K562 (cell line): ENCODE measurements around the gene MRPL2. TPM values are rescaled to one million over a fixed set of nuclear protein-coding genes. Genes with fewer than 3 reads are reported as not detected.

ENCODE experiments used
- ATAC-seq: fragments of 200-7000 bp; cut with Tn5 transposase; 3 replicates; pipeline ENCODE4 v1.9.1; 2020; ENCODE audit warnings: moderate library complexity
- BruUV-seq: library from RNA; stranded (reverse); fragments of 400-500 nt; replicated peaks from 2 replicates; lab custom pipeline; 2021; lab: Mats Ljungman, UMichigan
- CTCF ChIA-PET: fragments of 300-600 bp; formaldehyde crosslinking; extraction: SDS; loops from one replicate; lab custom pipeline; 2021; ENCODE audit warnings: low intra/inter-chr PET ratio; lab: Yijun Ruan, JAX
- POLR2A ChIA-PET: fragments of 300-600, 350-650 bp; sonication (Branson Sonifier 250); formaldehyde crosslinking; extraction: SDS; loops from one replicate; lab custom pipeline; 2021; ENCODE audit warnings: antibody characterized with exemption, inconsistent platforms; lab: Yijun Ruan, JAX
- DNase-seq, 4 experiments: peaks; one replicate each; pipeline versions ENCODE4 v3.0.0 to v3.0.0-alpha.2; 2011 to 2018; ENCODE audit warnings: low spot score in 3 of 4, mixed read lengths in 3 of 4; ENCODE audit errors: extremely low read depth in 1 of 4
- FAIRE-seq: peaks from 2 replicates; lab custom pipeline; 2011; peaks lifted over from hg19 to GRCh38; lab: Jason Lieb, UNC
- H2AFZ ChIP-seq: 2 replicates; pipeline ENCODE4 v1.6.0; 2011; ENCODE audit warnings: low read depth, low read length, control low read depth, inconsistent platforms
- H3K27ac ChIP-seq: fragments of 200-600 bp; 3 replicates; pipeline ENCODE4 v1.8.0; 2011; ENCODE audit warnings: low read depth, mild to moderate bottlenecking, control low read depth, inconsistent platforms, low read length, moderate library complexity, mixed read lengths; ENCODE audit errors: extremely low read depth
- H3K27me3 ChIP-seq, 2 experiments: fragments of 300-600 bp in 1 of 2; 2 replicates in 1 of 2; 3 replicates in 1 of 2; pipeline versions ENCODE4 v1.6.0 to v1.8.0; 2011; ENCODE audit warnings: inconsistent platforms in 2 of 2, low read length in 2 of 2, mild to moderate bottlenecking in 1 of 2, mixed read lengths in 1 of 2, moderate library complexity in 1 of 2; ENCODE audit not compliant: control insufficient read depth in 2 of 2, insufficient read depth in 2 of 2
- H3K36me3 ChIP-seq: fragments of 300-600 bp; 3 replicates; pipeline ENCODE4 v1.8.0; 2011; ENCODE audit warnings: mild to moderate bottlenecking, low read length, inconsistent platforms; ENCODE audit not compliant: control insufficient read depth, insufficient read depth
- H3K4me1 ChIP-seq, 2 experiments: fragments of 200-600 bp in 1 of 2; replicated peaks in 1 of 2; 2 replicates in 1 of 2; 3 replicates in 1 of 2; pipeline versions ENCODE4 v1.5.1 to v1.8.0; 2011; ENCODE audit warnings: inconsistent platforms in 2 of 2, low read length in 2 of 2, mild to moderate bottlenecking in 1 of 2, mixed read lengths in 1 of 2, moderate library complexity in 1 of 2; ENCODE audit not compliant: control insufficient read depth in 2 of 2, insufficient read depth in 2 of 2
- H3K4me2 ChIP-seq: 2 replicates; pipeline ENCODE4 v1.6.1; 2011; ENCODE audit warnings: low read length, control low read depth, inconsistent platforms, mixed read lengths; ENCODE audit not compliant: insufficient read depth
- H3K4me3 ChIP-seq: fragments of 200-600 bp; sonication (generic), shearing (Covaris generic); 2 replicates; pipeline ENCODE4 v1.5.1; 2016; ENCODE audit warnings: control low read depth, inconsistent platforms
- H3K79me2 ChIP-seq: fragments of 200-600 bp; 3 replicates; pipeline ENCODE4 v1.8.0; 2011; ENCODE audit warnings: low read length, inconsistent platforms; ENCODE audit not compliant: control insufficient read depth, insufficient read depth
- H3K9ac ChIP-seq, 2 experiments: 2 replicates each; pipeline versions ENCODE4 v1.6.0 to v1.6.1; 2011; ENCODE audit warnings: low read depth in 2 of 2, low read length in 2 of 2, control low read depth in 1 of 2, inconsistent platforms in 1 of 2, mild to moderate bottlenecking in 1 of 2, mixed read lengths in 1 of 2; ENCODE audit not compliant: insufficient read depth in 1 of 2
- H3K9me1 ChIP-seq: one replicate; pipeline ENCODE4 v1.6.0; 2011; ENCODE audit warnings: inconsistent platforms, mild to moderate bottlenecking, low read length, moderate library complexity; ENCODE audit not compliant: control insufficient read depth, insufficient read depth
- H3K9me3 ChIP-seq: replicated peaks from 2 replicates; pipeline ENCODE4 v1.5.1; 2011; ENCODE audit warnings: low read depth, low read length, inconsistent platforms; ENCODE audit not compliant: control insufficient read depth, insufficient read depth
- H4K20me1 ChIP-seq: replicated peaks from 2 replicates; pipeline ENCODE4 v1.6.1; 2011; ENCODE audit warnings: low read length, inconsistent platforms, mixed read lengths; ENCODE audit not compliant: control insufficient read depth, insufficient read depth
- CC2D1A ChIP-seq: fragments of 450-650 bp; IDR thresholded peaks from 2 replicates; pipeline ENCODE4 v1.6.1; 2017; ENCODE audit warnings: mild to moderate bottlenecking
- CGGBP1 ChIP-seq: fragments of 250-450 bp; sonication (Bioruptor Pico); IDR thresholded peaks from 2 replicates; pipeline ENCODE4 v1.9.0; 2021; ENCODE audit warnings: mild to moderate bottlenecking
- ELF2 ChIP-seq: fragments of 250-450 bp; sonication (Bioruptor Pico); IDR thresholded peaks from 2 replicates; pipeline ENCODE4 v1.5.0; 2021; ENCODE audit warnings: mild to moderate bottlenecking
- GATAD2A ChIP-seq: fragments of 450-650 bp; IDR thresholded peaks from 2 replicates; pipeline ENCODE4 v1.6.1; 2017
- GATAD2B ChIP-seq: fragments of 450-650 bp; IDR thresholded peaks from 2 replicates; pipeline ENCODE4 v1.6.1; 2017; ENCODE audit warnings: mild to moderate bottlenecking, borderline replicate concordance
- GTF2F1 ChIP-seq: IDR thresholded peaks from 2 replicates; pipeline ENCODE4 v1.6.1; 2011; ENCODE audit warnings: low read depth, low read length, improper control_type of control experiment
- HINFP ChIP-seq: fragments of 450-650 bp; conservative IDR thresholded peaks from 2 replicates; pipeline ENCODE4 v1.6.1; 2016; ENCODE audit warnings: missing genetic modification characterization, low read depth, mild to moderate bottlenecking, control low read depth, missing compliant biosample characterization
- HMBOX1 ChIP-seq: sonication (generic); IDR thresholded peaks from 2 replicates; pipeline ENCODE4 v1.6.1; 2016
- KDM2B ChIP-seq: fragments of 250-450 bp; sonication (Bioruptor Pico); IDR thresholded peaks from 2 replicates; pipeline ENCODE4 v1.8.0; 2021; ENCODE audit warnings: mild to moderate bottlenecking, moderate library complexity
- KDM5B ChIP-seq: fragments of 200-600 bp; sonication (generic); IDR thresholded peaks from 2 replicates; pipeline ENCODE4 v1.6.1; 2012; ENCODE audit warnings: low read depth, mild to moderate bottlenecking, moderate library complexity, low read length, control low read depth, inconsistent platforms; ENCODE audit not compliant: insufficient replicate concordance
- L3MBTL2 ChIP-seq: fragments of 450-650 bp; IDR thresholded peaks from 2 replicates; pipeline ENCODE4 v1.6.1; 2016; ENCODE audit warnings: mild to moderate bottlenecking, moderate library complexity
- LEF1 ChIP-seq: fragments of 450-650 bp; IDR thresholded peaks from 2 replicates; pipeline ENCODE4 v1.6.1; 2016; ENCODE audit warnings: mild to moderate bottlenecking
- MBD2 ChIP-seq: sonication (generic); IDR thresholded peaks from 2 replicates; pipeline ENCODE4 v1.6.1; 2016; ENCODE audit warnings: low read depth, borderline replicate concordance
- NRF1 ChIP-seq, 2 experiments: fragments of 450-650 bp; IDR thresholded peaks in 1 of 2; conservative IDR thresholded peaks in 1 of 2; 2 replicates each; pipeline ENCODE4 v1.6.1; 2014; ENCODE audit warnings: mild to moderate bottlenecking in 2 of 2
- PATZ1 ChIP-seq: fragments of 250-450 bp; sonication (Bioruptor Pico); IDR thresholded peaks from 2 replicates; pipeline ENCODE4 v1.5.0; 2020; ENCODE audit warnings: mild to moderate bottlenecking, borderline replicate concordance
- TAL1 ChIP-seq: fragments of 450-650 bp; IDR thresholded peaks from 2 replicates; pipeline ENCODE4 v1.6.1; 2016; ENCODE audit warnings: mild to moderate bottlenecking
- ZNF431 ChIP-seq: sonication (generic); formaldehyde crosslinking; IDR thresholded peaks from 2 replicates; pipeline ENCODE4 v1.8.0; 2022; ENCODE audit warnings: mild to moderate bottlenecking, missing genetic modification reagents
- WGBS: fragments of 100-300 bp; shearing (Covaris generic); methylation state at CpG from one replicate; pipeline ENCODE4 v1.1.6; 2016; ENCODE audit warnings: low coverage, mixed read lengths; ENCODE audit not compliant: insufficient coverage; ENCODE audit errors: missing lambda C conversion rate; 5-methylcytosine and 5-hydroxymethylcytosine counted together
- in situ Hi-C: fragments of 300-500 bp; cut with MboI; formaldehyde crosslinking; loops from 4 replicates; pipeline ENCODE4 v1.15.0; 2018; ENCODE audit warnings: inconsistent platforms, mixed read lengths
- intact Hi-C: fragments of 100-400 bp; cut with micrococcal nuclease; formaldehyde crosslinking; loops from 2 replicates; pipeline ENCODE4 v1.14.2; 2022
- polyA plus RNA-seq, 8 experiments: library from polyadenylated mRNA; depleted of rRNA in 4 of 8; stranded (reverse) in 5 of 8; unstranded in 3 of 8; fragments of >200 nt; fragmentation: Nextera tagmentation in 2 of 8; fragmentation: Illumina TruSeq in 1 of 8; extraction: Ambion mirVana in 2 of 8; extraction: Trizol in 1 of 8; gene quantifications; 2 replicates each; pipeline versions ENCODE4 v1.2.1 to v1.2.3, GENCODE V29; 2011 to 2014; ENCODE audit warnings: inconsistent platforms in 1 of 8, missing spikeins in 1 of 8
- total RNA-seq, 7 experiments: library from RNA; depleted of rRNA in 6 of 7; stranded (reverse); fragments of >200 nt in 6 of 7; fragmentation: Illumina TruSeq in 2 of 7; extraction: Trizol in 2 of 7; gene quantifications; 2 replicates each; pipeline versions ENCODE4 v1.2.1 to v1.2.3, GENCODE V29; 2011 to 2021; ENCODE audit warnings: low replicate concordance in 1 of 7

The MRPL2 gene
- total and polyA plus RNA-seq, 9 of the 15 experiments (the other 6 are each of a cell fraction or from before 2014, with no cell fraction given): 63.1 to 262 (median 121) TPM

GRCh38 chr6:43093436-43094289 lies 34.4 kb upstream of the MRPL2 start:
- 26% methylated on average over 9 of the region's 9 CpGs for WGBS
- TSS peak; percentile 82 for BruUV-seq
- Histone ChIP-seq H2AFZ (peak overlapping the region; percentile 90), H3K9me3 (no peaks in the 10 kb centered on the region), H4K20me1 (no peaks in the 10 kb centered on the region), H3K4me1 (peaks cover 22 to 27% of the 10 kb centered on the region in 2 experiments), H3K27me3 (no peaks in the 10 kb centered on the region), H3K9me1 (no peaks in the 10 kb centered on the region), H3K79me2 (no peaks in the 10 kb centered on the region), H3K4me3 (peak overlapping the region; percentile 8; the same call in 1 of the 2 replicates), H3K4me2 (peak overlapping the region; percentile 71), H3K27ac (0 out of 3 replicates have a peak overlapping the region, but pooled peaks have one; percentile 13), H3K9ac (peak overlapping the region; percentile 55 to 61; a peak in 3 of 4 replicates), H3K36me3 (no peaks in the 10 kb centered on the region)
- ChIA-PET POLR2A (interaction anchor here (0.6 to 1.2 kb wide), 4 partner anchors 11 to 50 kb away, joined by 3 to 5 read pairs (median 4); partner anchors contain the start of gene CUL7), CTCF (interaction anchor here (0.6 kb wide), 1 partner anchor 1205 kb away, joined by 5 read pairs; no protein-coding TSS in a partner anchor)
- peak; percentile 97 for FAIRE-seq
- in situ Hi-C loops (no loop called here), intact Hi-C loops (no loop called here)
- peak; percentile 67 to 87 (median 75) for DNase-seq
- ATAC-seq: peak; percentile 92
- TF ChIP-seq ELF2 (CRISPR knock-in tag) (no peak), KDM5B (peak; percentile 25), HMBOX1 (peak; percentile 55), GATAD2A (no peak), ZNF431 (CRISPR knock-in tag) (no peak), LEF1 (peak; percentile 18; the same call in 1 of the 2 replicates), MBD2 (0 out of 2 replicates have a peak, but pooled peaks have one; percentile 24), TAL1 (no peak), KDM2B (CRISPR knock-in tag) (no peak), CGGBP1 (CRISPR knock-in tag) (0 out of 2 replicates have a peak, but pooled peaks have one; percentile 46), PATZ1 (CRISPR knock-in tag) (no peak), GATAD2B (no peak), L3MBTL2 (peak; percentile 76), HINFP (tag) (peak; percentile 96), GTF2F1 (no peak), NRF1 (conservative IDR thresholded peaks at IDR 0.05 in 1 of 2, IDR thresholded peaks at IDR 0.05 in 1 of 2) (peak; percentile 60 to 71), CC2D1A (peak; percentile 99)
